RWPE2 (cell line): ENCODE measurements around the gene SGO1.

ENCODE experiments used
- ATAC-seq: fragments of 200-7000 bp; cut with Tn5 transposase; 3 replicates; pipeline ENCODE4 v1.9.1; 2021; ENCODE audit warnings: low read depth
- DNase-seq: peaks from one replicate; pipeline ENCODE4 v3.0.0-alpha.2; 2020; ENCODE audit warnings: low spot score
- H3K27ac ChIP-seq: fragments of 450-650 bp; 2 replicates; pipeline ENCODE4 v1.5.1; 2017; ENCODE audit warnings: mild to moderate bottlenecking; ENCODE audit not compliant: poor library complexity, severe bottlenecking
- H3K27me3 ChIP-seq: fragments of 250-450 bp; sonication (Bioruptor Pico); 2 replicates; pipeline ENCODE4 v1.5.1; 2021; ENCODE audit warnings: mild to moderate bottlenecking, moderate library complexity; ENCODE audit not compliant: insufficient read depth, poor library complexity, severe bottlenecking
- H3K36me3 ChIP-seq: fragments of 250-450 bp; sonication (Bioruptor Pico); 2 replicates; pipeline ENCODE4 v1.5.1; 2020; ENCODE audit warnings: low read depth, mild to moderate bottlenecking, moderate library complexity
- H3K4me1 ChIP-seq: fragments of 250-450 bp; sonication (Bioruptor Pico); 2 replicates; pipeline ENCODE4 v1.5.1; 2021; ENCODE audit warnings: mild to moderate bottlenecking, moderate library complexity; ENCODE audit not compliant: insufficient read depth, poor library complexity, severe bottlenecking
- H3K4me3 ChIP-seq: fragments of 250-450 bp; sonication (Bioruptor Pico); 2 replicates; pipeline ENCODE4 v1.5.1; 2021; ENCODE audit warnings: mild to moderate bottlenecking, moderate library complexity; ENCODE audit not compliant: severe bottlenecking
- H3K9me3 ChIP-seq: fragments of 250-450 bp; sonication (Bioruptor Pico); 2 replicates; pipeline ENCODE4 v1.5.1; 2021; ENCODE audit warnings: mild to moderate bottlenecking, moderate library complexity; ENCODE audit not compliant: severe bottlenecking
- CTCF ChIP-seq: fragments of 450-650 bp; IDR thresholded peaks from one replicate; pipeline ENCODE4 v1.5.1; 2017; ENCODE audit warnings: mild to moderate bottlenecking, moderate library complexity; ENCODE audit not compliant: poor library complexity, severe bottlenecking

The SGO1 gene

GRCh38 chr3:20185679-20186599, at the start of gene SGO1:
TSS of gene SGO1 (minus strand) at chr3:20186206. CDS start at chr3:20184027, 2,179 bp downstream.
- Histone ChIP-seq H3K4me1 (peaks cover 13% of the 10 kb centered on the region), H3K36me3 (peaks cover 33% of the 10 kb centered on the region), H3K4me3 (peak within 1 kb of the TSS; percentile 62), H3K27me3 (no peaks in the 10 kb centered on the region), H3K27ac (peak within 1 kb of the TSS; percentile 68), H3K9me3 (no peaks in the 10 kb centered on the region)
- DNase-seq: peak; percentile 98
- TF ChIP-seq CTCF: no peak
- peak; percentile 91 for ATAC-seq

- Histone ChIP-seq H3K4me1 (no peaks in the 10 kb centered on the region), H3K9me3 (no peaks in the 10 kb centered on the region), H3K4me3 (no peak overlapping the region), H3K27me3 (no peaks in the 10 kb centered on the region), H3K27ac (no peak overlapping the region), H3K36me3 (no peaks in the 10 kb centered on the region)
- ATAC-seq (no peak), DNase-seq (no peak)
- no peak for TF ChIP-seq CTCF
Measured at GRCh38 chr3:20235796-20236195, 49.8 kb upstream of the SGO1 start.

- no peak for TF ChIP-seq CTCF
- Histone ChIP-seq H3K27me3 (peaks cover 3% of the 10 kb centered on the region), H3K27ac (no peak overlapping the region), H3K4me1 (no peaks in the 10 kb centered on the region), H3K9me3 (no peaks in the 10 kb centered on the region), H3K4me3 (no peak overlapping the region), H3K36me3 (no peaks in the 10 kb centered on the region)
- ATAC-seq: no peak
- no peak for DNase-seq
Measured at GRCh38 chr3:20232906-20233780, 47.1 kb upstream of the SGO1 start.

GRCh38 chr3:20230954-20231353, 44.9 kb upstream of the SGO1 start:
- no peak for ATAC-seq
- Histone ChIP-seq H3K4me1 (no peaks in the 10 kb centered on the region), H3K27ac (no peak overlapping the region), H3K27me3 (peaks cover 3% of the 10 kb centered on the region), H3K36me3 (no peaks in the 10 kb centered on the region), H3K4me3 (no peak overlapping the region), H3K9me3 (no peaks in the 10 kb centered on the region)
- no peak for TF ChIP-seq CTCF
- DNase-seq: no peak
